ENCODE data around the gene UBA52.
A peak's percentile ranks its signal among the peaks of the same experiment; 100 is the strongest.
"Not testable (repeated sequence)": the region's sequence is repeated elsewhere in the genome, so short reads cannot be mapped to it uniquely, and the experiment has no call there.

Gene UBA52

GRCh38 chr19:18574691-18575291 is 3.1 kb downstream of the UBA52 start:
- TF ChIP-seq POLR2A (IDR thresholded peaks at IDR 0.05; ENCODE audit: low read depth, low read length), result no peak
- FAIRE-seq, result no peak
- no peak for DNase-seq (ENCODE audit: insufficient read length, low spot score)

DNA sequence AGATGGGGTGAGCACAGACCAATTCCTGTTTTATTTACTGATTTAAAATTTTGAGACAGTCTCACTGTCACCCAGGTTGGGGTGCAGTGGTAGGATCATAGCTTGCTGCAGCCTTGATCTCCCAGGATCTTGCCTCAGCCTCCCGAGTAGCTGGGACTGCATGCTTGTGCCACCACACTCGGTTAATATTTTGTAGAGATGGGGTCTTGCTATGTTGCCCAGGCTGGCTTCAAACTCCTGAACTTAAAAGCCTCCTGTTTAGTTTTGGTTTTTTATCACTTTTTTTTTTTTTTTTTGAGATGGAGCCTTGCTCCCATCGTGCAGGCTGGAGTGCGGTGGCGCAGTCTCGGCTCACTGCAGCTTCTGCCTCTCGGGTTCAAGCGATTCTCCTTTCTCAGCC is 4.7 kb downstream of the UBA52 start:
- no peak for TF ChIP-seq POLR2A (IDR thresholded peaks at IDR 0.05; ENCODE audit: low read depth, low read length)
- FAIRE-seq (no peak), DNase-seq (ENCODE audit: insufficient read length, low spot score) (no peak)

DNA sequence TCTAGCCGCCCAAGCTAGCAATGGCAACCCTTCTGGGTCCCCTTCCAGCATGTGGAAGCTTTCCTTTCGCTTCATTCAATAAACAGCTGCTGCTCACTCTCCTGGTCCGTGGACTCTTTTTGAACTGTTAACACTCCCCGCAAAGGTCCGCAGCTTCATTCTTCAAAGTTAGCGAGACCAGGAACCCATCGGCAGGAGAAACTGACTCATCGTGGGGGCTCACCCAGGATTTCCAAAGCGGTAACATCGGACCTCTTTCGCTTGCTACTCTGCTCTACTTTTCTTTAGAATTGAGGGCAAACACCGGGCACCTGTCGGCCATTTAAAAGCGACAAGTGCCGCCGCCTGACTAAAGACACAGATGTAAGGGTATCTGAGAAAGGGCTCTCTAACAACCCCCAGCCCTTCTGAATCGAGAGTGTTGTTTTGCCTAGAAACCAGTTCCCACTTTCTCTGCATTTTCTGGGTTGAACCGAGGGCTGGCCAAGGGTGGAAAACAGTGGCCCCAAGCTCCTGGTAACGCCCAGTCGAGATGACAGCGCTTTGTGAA is 5.8 kb downstream of the UBA52 start:
- FAIRE-seq (no peak), DNase-seq (ENCODE audit: insufficient read length, low spot score) (no peak)
- no peak for TF ChIP-seq POLR2A (IDR thresholded peaks at IDR 0.05; ENCODE audit: low read depth, low read length)

- no peak for FAIRE-seq
These were observed 8.7 kb downstream of the UBA52 start for GRCh38 chr19:18580311-18580710.

DNA sequence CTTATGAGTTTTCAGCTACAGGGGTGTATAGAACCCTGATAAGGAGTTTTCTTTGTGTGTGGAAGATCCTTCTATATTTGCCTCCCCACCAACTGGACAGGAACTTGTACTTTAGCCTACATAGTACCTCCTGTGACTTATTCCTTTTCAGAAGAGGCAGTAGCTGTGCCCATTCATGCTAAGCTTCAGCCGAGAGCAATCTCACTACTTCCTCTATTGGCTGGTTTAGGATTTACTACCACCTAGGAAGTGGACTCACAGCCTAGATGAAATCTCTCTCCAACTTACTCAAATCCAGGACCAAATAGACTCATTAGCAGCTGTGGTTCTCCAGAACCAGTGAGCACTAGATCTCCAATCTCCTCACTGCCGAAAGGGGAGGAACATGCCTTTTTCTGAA is 14.6 kb downstream of the UBA52 start:
- FAIRE-seq, result no peak
- no peak for DNase-seq (ENCODE audit: insufficient read length, low spot score)
- no peak for TF ChIP-seq POLR2A (IDR thresholded peaks at IDR 0.05; ENCODE audit: low read depth, low read length)

More at GRCh38 chr19:18580311-18580710, 8.7 kb downstream of the UBA52 start:
- TF ChIP-seq POLR2A (IDR thresholded peaks at IDR 0.05; ENCODE audit: low read depth, low read length), result no peak
- no peak for DNase-seq (ENCODE audit: insufficient read length, low spot score)

DNA sequence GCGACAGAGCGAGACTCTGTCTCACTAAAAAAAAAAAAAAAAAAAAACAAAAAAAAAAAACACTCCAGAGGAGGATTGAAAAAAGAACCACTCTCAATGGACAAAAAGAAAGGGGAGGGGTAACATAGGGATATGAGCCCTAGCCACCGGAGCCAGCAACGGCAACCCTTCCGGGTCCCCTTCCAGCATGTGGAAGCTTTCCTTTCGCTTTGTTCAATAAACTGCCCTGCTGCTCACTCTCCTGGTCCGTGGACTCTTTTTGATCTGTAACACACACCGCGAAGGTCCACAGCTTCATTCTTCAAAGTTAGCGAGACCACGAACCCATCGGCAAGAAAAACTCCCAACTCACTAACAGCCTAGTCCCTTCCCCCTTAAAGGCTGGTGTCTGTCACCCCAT is 15.9 kb downstream of the UBA52 start:
- no peak for TF ChIP-seq POLR2A (IDR thresholded peaks at IDR 0.05; ENCODE audit: low read depth, low read length)
- no peak for FAIRE-seq
- DNase-seq (ENCODE audit: insufficient read length, low spot score), result no peak

- DNase-seq (ENCODE audit: insufficient read length, low spot score), result no peak
- TF ChIP-seq POLR2A (IDR thresholded peaks at IDR 0.05; ENCODE audit: low read depth, low read length), result no peak
- no peak for FAIRE-seq
These were observed 16.4 kb downstream of the UBA52 start for GRCh38 chr19:18587962-18588610.

- peak; percentile 79 for TF ChIP-seq POLR2A (IDR thresholded peaks at IDR 0.05; ENCODE audit: low read depth, low read length)
- FAIRE-seq (no peak), DNase-seq (ENCODE audit: insufficient read length, low spot score) (peak; percentile 78)
These were observed 17.1 kb downstream of the UBA52 start, which contains the start of gene REX1BD for GRCh38 chr19:18588611-18589379. Gene REX1BD (plus strand): TSS chr19:18588798. CDS start chr19:18588802, 4 bp downstream.

GRCh38 chr19:18589380-18590272 is 18.0 kb downstream of the UBA52 start:
- DNase-seq (ENCODE audit: insufficient read length, low spot score) (no peak), FAIRE-seq (no peak)
- no peak for TF ChIP-seq POLR2A (IDR thresholded peaks at IDR 0.05; ENCODE audit: low read depth, low read length)

GRCh38 chr19:18590273-18591272 is 18.9 kb downstream of the UBA52 start:
- no peak for TF ChIP-seq POLR2A (IDR thresholded peaks at IDR 0.05; ENCODE audit: low read depth, low read length)
- DNase-seq (ENCODE audit: insufficient read length, low spot score) (no peak), FAIRE-seq (no peak)

DNA sequence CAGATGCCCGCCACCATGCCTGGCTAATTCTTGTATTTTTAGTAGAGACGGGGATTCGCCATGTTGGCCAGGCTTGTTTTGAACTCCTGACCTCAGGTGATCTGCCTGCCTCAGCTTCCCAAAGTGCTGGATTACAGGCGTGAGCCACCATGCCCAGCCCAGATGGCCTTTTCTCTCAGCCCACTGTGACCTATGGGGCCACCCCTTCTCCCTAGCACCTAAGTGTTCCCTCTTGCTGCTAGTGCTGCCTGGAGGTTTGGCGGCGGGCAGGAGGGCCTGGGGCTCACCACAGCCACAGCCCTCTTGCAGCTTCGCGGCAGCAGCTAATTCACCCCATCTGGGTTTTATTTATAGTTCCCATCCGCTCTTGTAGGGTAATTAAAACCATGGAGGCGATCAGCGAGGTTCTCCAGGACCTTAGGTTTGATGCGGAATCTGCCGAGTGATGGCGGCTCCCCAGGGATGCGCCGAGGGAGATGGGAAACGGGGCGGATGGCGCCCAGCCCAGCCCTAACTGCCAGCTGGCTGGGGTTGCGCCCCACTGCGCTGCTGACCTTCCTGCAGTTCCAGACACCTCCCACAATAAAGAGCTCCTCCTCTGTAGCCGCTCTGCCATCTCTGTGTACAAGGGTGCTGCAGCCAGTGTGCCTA is 20.2 kb downstream of the UBA52 start:
- DNase-seq (ENCODE audit: insufficient read length, low spot score) (no peak), FAIRE-seq (no peak)
- no peak for TF ChIP-seq POLR2A (IDR thresholded peaks at IDR 0.05; ENCODE audit: low read depth, low read length)

- not testable (repeated sequence) for FAIRE-seq; DNase-seq (ENCODE audit: insufficient read length, low spot score)
These were observed 21.1 kb downstream of the UBA52 start for GRCh38 chr19:18592732-18593131.
